Vagina (tissue), 2 donors: Measurements from ENCODE around the gene SDCCAG8. TPM values are rescaled to one million over a fixed set of nuclear protein-coding genes. Genes with fewer than 3 reads are reported as not detected.

Experiments
- DNase-seq, 2 donors: peaks; one replicate each; pipeline ENCODE4 v3.0.0-alpha.2; 2017; ENCODE audit errors: extremely low spot score in 2 of 2
- H3K27ac ChIP-seq: fragments of 200-600 bp; sonication (generic); one replicate; pipeline ENCODE4 v1.5.1; 2019
- H3K27me3 ChIP-seq: fragments of 200-600 bp; sonication (generic); one replicate; pipeline ENCODE4 v1.5.1; 2019
- H3K36me3 ChIP-seq, 2 donors: fragments of 200-600 bp; sonication (generic); one replicate each; pipeline ENCODE4 v1.5.1; 2017 to 2019
- H3K4me1 ChIP-seq: fragments of 200-600 bp; sonication (generic); one replicate; pipeline ENCODE4 v1.5.1; 2019
- H3K4me3 ChIP-seq, 2 donors: fragments of 200-600 bp; sonication (generic); 1 replicate in 1 of 2; 2 replicates in 1 of 2; pipeline ENCODE4 v1.5.1; 2016 to 2019
- H3K9me3 ChIP-seq: fragments of 200-600 bp; sonication (generic); one replicate; pipeline ENCODE4 v1.5.1; 2019
- CTCF ChIP-seq, 3 experiments: fragments of 450-650 bp in 2 of 3; fragments of 200-600 bp in 1 of 3; sonication (generic) in 1 of 3; IDR thresholded peaks; one replicate each; pipeline ENCODE4 v1.5.1; 2017 to 2019; ENCODE audit warnings: antibody characterized with exemption in 3 of 3, mild to moderate bottlenecking in 2 of 3, moderate library complexity in 2 of 3
- POLR2A ChIP-seq, 2 donors: fragments of 450-650 bp; IDR thresholded peaks; one replicate each; pipeline ENCODE4 v1.6.1; 2017; ENCODE audit warnings: antibody characterized with exemption in 2 of 2, mild to moderate bottlenecking in 2 of 2, moderate library complexity in 2 of 2
- POLR2AphosphoS5 ChIP-seq, 2 donors: sonication (generic); formaldehyde crosslinking; IDR thresholded peaks; one replicate each; pipeline ENCODE4 v1.9.0; 2017; ENCODE audit warnings: antibody characterized with exemption in 2 of 2, mild to moderate bottlenecking in 2 of 2, low read depth in 1 of 2; ENCODE audit not compliant: insufficient read depth in 1 of 2
- intact Hi-C: fragments of 100-400 bp; cut with DNase I; formaldehyde crosslinking; loops from one replicate; pipeline ENCODE4 v1.15.1; 2023
- total RNA-seq: library from RNA; depleted of rRNA; stranded (reverse); fragments of >200 nt; gene quantifications from one replicate; pipeline ENCODE4 v1.2.3, GENCODE V29; 2016

Gene SDCCAG8
- total RNA-seq, 1 donor from 2014 or later, result 31.2 TPM

DNA sequence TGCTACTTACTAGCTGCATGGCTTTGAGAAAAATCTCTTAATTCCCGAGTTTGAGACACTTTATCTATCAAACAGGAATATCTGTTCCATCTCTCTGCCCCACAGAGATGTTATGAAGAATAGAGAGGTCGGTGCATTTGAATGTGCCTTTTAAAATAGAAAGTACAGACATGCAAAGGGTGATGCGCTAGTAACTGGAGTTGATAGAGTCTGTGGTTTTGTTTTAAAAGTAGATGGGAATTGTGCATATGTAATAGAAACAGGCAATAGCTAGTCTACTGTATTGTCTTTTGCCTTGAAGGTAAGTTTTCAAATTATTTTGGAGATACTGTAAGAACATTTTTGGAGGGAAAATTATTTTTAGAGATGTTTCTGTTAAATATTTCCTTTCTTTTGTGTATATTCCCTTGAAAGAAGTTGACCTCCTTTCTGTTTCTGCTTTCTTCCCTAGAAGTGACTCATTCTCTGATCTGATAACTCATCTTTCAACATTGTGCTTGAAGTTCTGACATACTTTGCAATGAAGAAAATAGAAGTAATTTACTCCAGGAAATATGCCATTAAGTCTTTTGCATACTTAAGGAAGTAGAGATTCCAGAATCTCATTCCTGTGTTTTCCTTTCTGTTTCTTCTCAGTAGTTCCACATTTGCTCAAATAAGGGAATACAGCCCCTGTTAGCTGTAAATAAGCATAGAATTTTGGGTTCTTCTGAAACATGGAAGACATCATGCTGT, 151.6 kb downstream of the SDCCAG8 start:
- H3K27me3 ChIP-seq, result no peaks in the 10 kb centered on the region
- no peak for TF ChIP-seq POLR2A (IDR thresholded peaks at IDR 0.05)
- H3K9me3 ChIP-seq, result no peaks in the 10 kb centered on the region
- no peak overlapping the region for H3K27ac ChIP-seq
- intact Hi-C loops, result no loop called here
- H3K4me3 ChIP-seq, result no peak overlapping the region
- no peak for DNase-seq
- no peaks in the 10 kb centered on the region for H3K4me1 ChIP-seq
- no peaks in the 10 kb centered on the region for H3K36me3 ChIP-seq

DNA sequence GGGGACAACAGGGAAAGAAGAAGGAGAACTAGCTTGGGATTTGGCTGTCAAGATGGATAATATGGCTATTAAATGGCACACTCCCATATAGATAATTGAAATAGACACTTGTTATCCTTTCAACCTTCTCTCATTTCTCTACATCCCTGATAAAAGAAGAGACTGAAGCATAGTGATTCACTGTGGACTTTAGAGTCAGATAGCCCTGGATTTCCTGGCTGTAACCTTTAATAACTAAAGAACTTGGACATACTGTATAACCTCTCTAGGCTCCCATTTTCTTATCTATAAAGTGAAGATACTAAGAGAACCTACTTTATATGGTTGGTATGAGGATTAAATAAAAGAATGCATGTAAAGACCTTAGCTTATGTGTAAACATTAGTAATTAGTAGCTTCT, 152.6 kb downstream of the SDCCAG8 start:
- Histone ChIP-seq H3K36me3 (no peaks in the 10 kb centered on the region), H3K4me3 (no peak overlapping the region), H3K27ac (no peak overlapping the region), H3K4me1 (no peaks in the 10 kb centered on the region), H3K9me3 (no peaks in the 10 kb centered on the region), H3K27me3 (no peaks in the 10 kb centered on the region)
- DNase-seq, result no peak
- TF ChIP-seq POLR2AphosphoS5 (IDR thresholded peaks at IDR 0.05; ENCODE audit: insufficient read depth in 1 of 2, low read depth in 1 of 2), result no peak
- intact Hi-C loops, result no loop called here

DNA sequence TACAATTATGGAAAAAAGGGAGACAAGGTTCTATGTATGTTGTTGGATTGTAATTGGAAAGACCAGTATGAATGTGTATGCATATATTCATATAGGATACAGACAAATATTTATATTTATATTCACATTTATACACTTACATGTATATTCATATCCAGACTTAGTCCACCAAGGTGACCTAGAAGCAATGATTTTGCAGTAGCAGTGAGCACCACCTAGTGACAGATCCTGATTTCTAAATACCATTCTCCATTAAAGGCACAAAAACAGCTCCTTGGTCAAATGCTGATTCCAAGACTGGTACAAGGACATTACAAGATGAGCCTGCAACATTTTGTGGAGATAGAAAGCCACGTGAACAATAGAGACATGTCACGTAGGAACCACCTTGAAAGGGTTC, 153.4 kb downstream of the SDCCAG8 start:
- Histone ChIP-seq H3K36me3 (no peaks in the 10 kb centered on the region), H3K4me1 (no peaks in the 10 kb centered on the region), H3K4me3 (no peak overlapping the region), H3K27ac (no peak overlapping the region), H3K27me3 (no peaks in the 10 kb centered on the region), H3K9me3 (no peaks in the 10 kb centered on the region)
- no peak for TF ChIP-seq POLR2A (IDR thresholded peaks at IDR 0.05)
- no peak for TF ChIP-seq POLR2AphosphoS5 (IDR thresholded peaks at IDR 0.05; ENCODE audit: insufficient read depth in 1 of 2, low read depth in 1 of 2)
- TF ChIP-seq CTCF (IDR thresholded peaks at IDR 0.05), result no peak
- intact Hi-C loops, result no loop called here
- DNase-seq, result no peak

DNA sequence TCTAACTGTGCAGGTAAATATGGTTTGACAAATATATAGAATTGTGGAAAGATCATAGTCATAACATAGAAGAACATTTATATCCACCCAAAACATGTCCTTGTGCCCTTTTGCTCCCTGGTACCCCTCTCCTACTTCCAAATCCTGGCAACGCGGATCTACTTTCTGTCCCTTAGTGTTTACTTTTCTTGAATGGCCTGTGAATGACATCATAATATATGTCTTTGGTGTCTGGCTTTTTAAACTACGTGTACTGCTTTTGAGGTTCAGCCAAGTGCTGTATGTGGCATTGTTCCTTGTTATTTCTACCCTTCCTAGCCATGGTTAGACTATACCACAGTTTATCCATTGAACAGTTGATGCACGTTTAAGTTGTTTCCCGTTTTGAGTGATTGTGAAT, 155.6 kb downstream of the SDCCAG8 start:
- Histone ChIP-seq H3K36me3 (peaks cover 0 to 9% of the 10 kb centered on the region in 2 donors), H3K4me3 (no peak overlapping the region), H3K27me3 (no peaks in the 10 kb centered on the region), H3K9me3 (no peaks in the 10 kb centered on the region), H3K4me1 (no peaks in the 10 kb centered on the region), H3K27ac (no peak overlapping the region)
- no peak for DNase-seq
- intact Hi-C loops, result no loop called here
- TF ChIP-seq POLR2A (IDR thresholded peaks at IDR 0.05), result no peak
- TF ChIP-seq POLR2AphosphoS5 (IDR thresholded peaks at IDR 0.05; ENCODE audit: insufficient read depth in 1 of 2, low read depth in 1 of 2), result no peak
- TF ChIP-seq CTCF (IDR thresholded peaks at IDR 0.05), result no peak

DNA sequence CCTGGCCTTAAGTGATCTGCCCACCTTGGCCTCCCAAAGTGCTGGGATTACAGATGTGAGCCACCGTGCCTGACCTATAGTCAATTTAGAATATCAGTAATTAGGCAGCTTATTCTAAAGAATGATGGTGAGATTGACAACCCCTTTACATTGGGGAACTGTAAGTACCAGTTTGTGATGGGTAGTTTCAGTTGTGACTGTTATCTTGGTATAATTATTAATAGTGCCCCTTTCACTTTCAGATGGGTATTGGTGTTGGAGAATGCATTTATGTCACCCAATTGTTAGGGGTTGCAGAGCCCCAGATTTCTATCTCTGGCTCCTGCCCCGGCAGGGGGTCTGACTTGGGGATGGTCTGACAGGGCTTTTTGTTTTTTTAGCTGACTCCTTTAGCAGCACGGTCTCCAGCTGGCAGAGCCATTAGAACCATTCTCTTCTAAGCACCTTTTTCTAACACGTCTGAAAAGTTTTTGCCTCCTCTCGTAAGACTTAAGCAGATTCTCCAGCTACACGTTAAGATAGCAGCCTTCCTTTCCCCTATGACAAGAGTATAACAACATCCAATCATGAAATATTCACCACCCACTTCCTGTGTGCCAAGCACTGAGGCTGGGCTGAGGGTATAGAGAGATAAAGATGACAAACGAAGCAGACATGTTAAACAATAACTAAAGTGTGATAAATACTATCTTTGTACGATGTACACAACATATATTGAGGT, 157.8 kb downstream of the SDCCAG8 start:
- Histone ChIP-seq H3K9me3 (no peaks in the 10 kb centered on the region), H3K4me3 (no peak overlapping the region), H3K36me3 (peaks cover 0 to 9% of the 10 kb centered on the region in 2 donors), H3K27ac (no peak overlapping the region), H3K27me3 (no peaks in the 10 kb centered on the region), H3K4me1 (no peaks in the 10 kb centered on the region)
- intact Hi-C loops, result no loop called here
- DNase-seq, result no peak
- no peak for TF ChIP-seq POLR2A (IDR thresholded peaks at IDR 0.05)
- no peak for TF ChIP-seq POLR2AphosphoS5 (IDR thresholded peaks at IDR 0.05; ENCODE audit: insufficient read depth in 1 of 2, low read depth in 1 of 2)
- TF ChIP-seq CTCF (IDR thresholded peaks at IDR 0.05), result no peak

DNA sequence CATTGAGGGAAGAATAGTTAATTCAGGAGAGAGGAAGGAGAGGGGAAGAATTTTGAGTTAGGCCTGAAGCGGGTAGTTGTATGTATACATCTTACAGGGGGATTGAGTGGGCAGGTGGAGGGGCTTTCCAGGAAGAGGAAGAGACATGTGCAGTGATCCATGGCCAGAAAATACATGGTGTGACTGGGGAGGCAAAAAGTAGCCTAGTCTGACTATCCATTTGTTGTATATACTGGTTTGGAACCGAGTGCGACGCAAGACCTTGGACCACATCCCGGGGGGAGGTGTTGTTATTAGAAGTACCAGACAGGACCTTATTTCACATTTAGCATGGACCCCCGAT, 158.3 kb downstream of the SDCCAG8 start:
- Histone ChIP-seq H3K9me3 (no peaks in the 10 kb centered on the region), H3K27ac (no peak overlapping the region), H3K36me3 (peaks cover 0 to 9% of the 10 kb centered on the region in 2 donors), H3K27me3 (no peaks in the 10 kb centered on the region), H3K4me3 (no peak overlapping the region), H3K4me1 (no peaks in the 10 kb centered on the region)
- no peak for DNase-seq
- TF ChIP-seq CTCF (IDR thresholded peaks at IDR 0.05) (no peak), POLR2AphosphoS5 (IDR thresholded peaks at IDR 0.05; ENCODE audit: insufficient read depth in 1 of 2, low read depth in 1 of 2) (no peak), POLR2A (IDR thresholded peaks at IDR 0.05) (no peak)
- intact Hi-C loops, result no loop called here
